Activated T-helper 17 cell treated with anti-CD3 and anti-CD28 coated beads, Interleukin-2, amount 50 U/mL, for 72 hours (primary cell): ENCODE measurements around the gene CCDC74A. TPM values are rescaled to one million over a fixed set of nuclear protein-coding genes. Genes with fewer than 3 reads are reported as not detected.
"Not testable (repeated sequence)": the region's sequence is repeated elsewhere in the genome, so short reads cannot be mapped to it uniquely, and the experiment has no call there.

Experiments used
- ATAC-seq: fragments of 150-1000 bp; cut with Tn5 transposase; replicated peaks from 2 replicates; pipeline ENCODE4 v1.10.0; 2021; ENCODE audit warnings: mild to moderate bottlenecking, moderate library complexity
- H3K27ac Mint-ChIP-seq: one replicate; pipeline ENCODE4 v1.8.0; 2022; ENCODE audit warnings: mixed read lengths
- H3K27me3 Mint-ChIP-seq: one replicate; pipeline ENCODE4 v1.8.0; 2022; ENCODE audit warnings: mixed read lengths
- H3K36me3 Mint-ChIP-seq: one replicate; pipeline ENCODE4 v1.8.0; 2022; ENCODE audit warnings: low read depth, mild to moderate bottlenecking, mixed read lengths
- H3K4me1 Mint-ChIP-seq: one replicate; pipeline ENCODE4 v1.8.0; 2022; ENCODE audit warnings: mixed read lengths
- H3K4me3 Mint-ChIP-seq: one replicate; pipeline ENCODE4 v1.8.0; 2022; ENCODE audit warnings: mild to moderate bottlenecking, mixed read lengths
- H3K9me3 Mint-ChIP-seq: one replicate; pipeline ENCODE4 v1.8.0; 2022; ENCODE audit warnings: mixed read lengths
- total RNA-seq, 2 donors: library from RNA; stranded (reverse); gene quantifications; one replicate each; pipeline ENCODE4 v1.2.3, GENCODE V29; 2022

The CCDC74A gene
- total RNA-seq, 2 donors from 2014 or later = 2.7 to 5.9 TPM

- not testable (repeated sequence) for H3K27me3 Mint-ChIP-seq, H3K27ac Mint-ChIP-seq, H3K4me1 Mint-ChIP-seq, H3K36me3 Mint-ChIP-seq, ATAC-seq, H3K9me3 Mint-ChIP-seq, H3K4me3 Mint-ChIP-seq
These were observed 16.5 kb downstream of the CCDC74A start for GRCh38 chr2:131544006-131544812.

- ATAC-seq, H3K9me3 Mint-ChIP-seq, H3K4me3 Mint-ChIP-seq, H3K36me3 Mint-ChIP-seq, H3K4me1 Mint-ChIP-seq, H3K27me3 Mint-ChIP-seq, H3K27ac Mint-ChIP-seq: not testable (repeated sequence)
These were observed 17.1 kb downstream of the CCDC74A start for GRCh38 chr2:131544813-131545165.

GRCh38 chr2:131552871-131553270 is 25.2 kb downstream of the CCDC74A start:
- H3K36me3 Mint-ChIP-seq = no peaks in the 10 kb centered on the region
- no peak for ATAC-seq
- no peaks in the 10 kb centered on the region for H3K4me1 Mint-ChIP-seq
- no peak overlapping the region for H3K27ac Mint-ChIP-seq
- H3K27me3 Mint-ChIP-seq = peaks cover 33% of the 10 kb centered on the region
- H3K9me3 Mint-ChIP-seq = no peaks in the 10 kb centered on the region
- H3K4me3 Mint-ChIP-seq = no peak overlapping the region

GRCh38 chr2:131556998-131557397 is 29.3 kb downstream of the CCDC74A start:
- no peaks in the 10 kb centered on the region for H3K36me3 Mint-ChIP-seq
- ATAC-seq = no peak
- no peaks in the 10 kb centered on the region for H3K9me3 Mint-ChIP-seq
- no peak overlapping the region for H3K27ac Mint-ChIP-seq
- no peaks in the 10 kb centered on the region for H3K4me1 Mint-ChIP-seq
- H3K27me3 Mint-ChIP-seq = peaks cover 42% of the 10 kb centered on the region
- H3K4me3 Mint-ChIP-seq = no peak overlapping the region

GRCh38 chr2:131557558-131558321 is 30.1 kb downstream of the CCDC74A start:
- ATAC-seq = no peak
- Mint-ChIP-seq H3K4me1 (no peaks in the 10 kb centered on the region), H3K27me3 (peaks cover 37% of the 10 kb centered on the region), H3K4me3 (no peak overlapping the region), H3K9me3 (no peaks in the 10 kb centered on the region), H3K36me3 (no peaks in the 10 kb centered on the region), H3K27ac (no peak overlapping the region)

GRCh38 chr2:131566371-131566770 is 38.7 kb downstream of the CCDC74A start:
- no peaks in the 10 kb centered on the region for H3K9me3 Mint-ChIP-seq
- no peak for ATAC-seq
- H3K27ac Mint-ChIP-seq = no peak overlapping the region
- H3K36me3 Mint-ChIP-seq = no peaks in the 10 kb centered on the region
- H3K4me1 Mint-ChIP-seq = no peaks in the 10 kb centered on the region
- H3K4me3 Mint-ChIP-seq = no peak overlapping the region
- H3K27me3 Mint-ChIP-seq = peaks cover 45% of the 10 kb centered on the region

- H3K4me1 Mint-ChIP-seq = no peaks in the 10 kb centered on the region
- ATAC-seq = no peak
- H3K27ac Mint-ChIP-seq = no peak overlapping the region
- no peaks in the 10 kb centered on the region for H3K9me3 Mint-ChIP-seq
- H3K36me3 Mint-ChIP-seq = no peaks in the 10 kb centered on the region
- H3K27me3 Mint-ChIP-seq = peaks cover 51% of the 10 kb centered on the region
- no peak overlapping the region for H3K4me3 Mint-ChIP-seq
These were observed 40.2 kb downstream of the CCDC74A start for GRCh38 chr2:131567891-131568290.

- H3K36me3 Mint-ChIP-seq, ATAC-seq, H3K4me1 Mint-ChIP-seq, H3K27ac Mint-ChIP-seq, H3K4me3 Mint-ChIP-seq, H3K9me3 Mint-ChIP-seq: not testable (repeated sequence)
- H3K27me3 Mint-ChIP-seq = peaks cover 55% of the 10 kb centered on the region
These were observed 40.7 kb downstream of the CCDC74A start for GRCh38 chr2:131568401-131568800.

- H3K27me3 Mint-ChIP-seq = peaks cover 37% of the 10 kb centered on the region
- no peak overlapping the region for H3K27ac Mint-ChIP-seq
- H3K4me3 Mint-ChIP-seq = no peak overlapping the region
- ATAC-seq = no peak
- H3K4me1 Mint-ChIP-seq = no peaks in the 10 kb centered on the region
- no peaks in the 10 kb centered on the region for H3K36me3 Mint-ChIP-seq
- no peaks in the 10 kb centered on the region for H3K9me3 Mint-ChIP-seq
These were observed 44.5 kb downstream of the CCDC74A start for GRCh38 chr2:131572175-131572574.

- no peaks in the 10 kb centered on the region for H3K4me1 Mint-ChIP-seq
- H3K9me3 Mint-ChIP-seq = no peaks in the 10 kb centered on the region
- no peak for ATAC-seq
- H3K4me3 Mint-ChIP-seq = no peak overlapping the region
- H3K36me3 Mint-ChIP-seq = no peaks in the 10 kb centered on the region
- H3K27ac Mint-ChIP-seq = no peak overlapping the region
- H3K27me3 Mint-ChIP-seq = peaks cover 55% of the 10 kb centered on the region
These were observed 50.1 kb downstream of the CCDC74A start for GRCh38 chr2:131577812-131578211.

GRCh38 chr2:131580187-131580586 is 52.5 kb downstream of the CCDC74A start:
- no peaks in the 10 kb centered on the region for H3K36me3 Mint-ChIP-seq
- no peaks in the 10 kb centered on the region for H3K4me1 Mint-ChIP-seq
- no peak for ATAC-seq

More at GRCh38 chr2:131580187-131580586, 52.5 kb downstream of the CCDC74A start:
- no peaks in the 10 kb centered on the region for H3K9me3 Mint-ChIP-seq
- no peak overlapping the region for H3K27ac Mint-ChIP-seq
- peaks cover 62% of the 10 kb centered on the region for H3K27me3 Mint-ChIP-seq
- no peak overlapping the region for H3K4me3 Mint-ChIP-seq

Other genes starting within 250 kb of the CCDC74A start
- gene RAB6D, start 163.7 kb upstream of the CCDC74A start, total RNA-seq = not detected
- not detected for gene TUBA3D, start 51.8 kb upstream of the CCDC74A start, total RNA-seq
- gene MZT2A, start 35.5 kb upstream of the CCDC74A start, total RNA-seq = 100 to 1,000 TPM in 1 of 2 donors, 10 to 100 TPM in 1; 96.0 to 112 TPM